ENCODE results near the gene ELAC2.
"Not testable (repeated sequence)": the region's sequence is repeated elsewhere in the genome, so short reads cannot be mapped to it uniquely, and the experiment has no call there.

The ELAC2 gene

DNA sequence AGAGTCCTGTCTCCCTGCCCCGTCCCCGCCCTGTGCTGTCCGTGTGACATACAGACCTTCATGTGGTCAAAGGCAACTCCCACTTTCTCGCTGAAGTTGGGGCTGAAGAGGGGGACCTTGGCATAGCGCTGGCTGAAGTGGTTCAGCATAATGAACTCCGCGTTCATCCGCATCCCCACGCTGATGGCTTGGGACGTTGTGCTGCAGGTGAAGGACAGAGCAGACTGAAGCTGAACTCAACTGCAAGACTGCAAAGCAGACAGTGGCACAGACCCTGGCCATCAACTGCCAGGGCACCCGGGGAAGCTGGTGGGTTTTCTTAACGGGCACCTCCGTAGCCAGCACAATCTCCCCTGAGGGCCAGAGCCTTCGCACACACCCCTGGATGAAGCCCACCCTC, 24.2 kb downstream of the ELAC2 start:
- no peaks in the 10 kb centered on the region for H3K4me1 Mint-ChIP-seq
- peak overlapping the region; percentile 37 for H3K27ac Mint-ChIP-seq
- H3K9me3 Mint-ChIP-seq: no peaks in the 10 kb centered on the region
- CTCF ChIA-PET: no interaction called here
- no peaks in the 10 kb centered on the region for H3K27me3 Mint-ChIP-seq
- no peak overlapping the region for H3K4me3 Mint-ChIP-seq
- no peak for DNase-seq
- H3K36me3 Mint-ChIP-seq: peaks cover 64% of the 10 kb centered on the region

DNA sequence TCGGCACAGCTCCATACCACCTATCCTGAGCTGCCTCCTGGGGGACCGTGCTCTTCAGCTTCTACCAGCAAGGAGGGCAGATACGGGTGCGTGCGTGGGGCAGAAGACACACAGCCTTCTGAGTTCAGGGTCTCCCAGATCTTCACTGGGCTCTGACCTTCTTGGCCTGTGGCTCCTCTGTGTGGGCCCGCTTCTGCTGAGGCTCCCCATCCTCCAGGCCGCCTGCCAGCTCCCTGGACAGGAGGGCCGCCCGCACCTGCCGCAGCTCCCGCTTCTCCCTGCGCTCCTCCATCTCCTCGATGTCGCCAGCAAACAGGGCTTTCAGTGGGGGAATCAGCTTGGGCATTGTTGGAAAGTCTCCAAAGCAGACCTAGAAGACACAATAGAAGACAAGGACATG, 25.2 kb downstream of the ELAC2 start:
- CTCF ChIA-PET: interaction anchor here (0.8 kb wide), 1 partner anchor 38 kb away, joined by 3 read pairs; no protein-coding TSS in a partner anchor
- H3K27me3 Mint-ChIP-seq: no peaks in the 10 kb centered on the region
- no peaks in the 10 kb centered on the region for H3K4me1 Mint-ChIP-seq
- H3K4me3 Mint-ChIP-seq: no peak overlapping the region
- H3K27ac Mint-ChIP-seq: no peak overlapping the region
- DNase-seq: no peak
- H3K36me3 Mint-ChIP-seq: peaks cover 58% of the 10 kb centered on the region
- H3K9me3 Mint-ChIP-seq: no peaks in the 10 kb centered on the region

DNA sequence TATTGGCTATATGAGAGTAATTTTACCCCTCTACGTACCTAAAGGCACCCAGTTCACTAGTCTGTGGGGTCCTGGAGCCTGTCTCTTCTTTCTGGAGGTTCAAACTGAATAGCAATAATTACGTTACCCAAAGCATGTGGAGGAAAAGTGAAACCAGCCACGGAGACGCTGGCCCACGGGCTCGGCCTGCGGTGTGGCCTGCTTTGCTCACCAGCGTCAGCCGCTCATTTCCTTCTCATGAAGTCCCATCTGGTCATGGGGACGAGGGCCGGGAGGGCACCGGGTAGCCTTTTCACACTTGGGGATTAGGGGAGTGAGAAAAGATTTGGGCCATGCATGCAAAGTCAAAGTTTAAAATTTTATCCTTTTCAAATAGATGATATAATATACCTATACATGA, 26.9 kb downstream of the ELAC2 start:
- H3K4me3 Mint-ChIP-seq: no peak overlapping the region
- DNase-seq: no peak
- CTCF ChIA-PET: no interaction called here
- no peaks in the 10 kb centered on the region for H3K4me1 Mint-ChIP-seq
- H3K9me3 Mint-ChIP-seq: no peaks in the 10 kb centered on the region
- peaks cover 3% of the 10 kb centered on the region for H3K27me3 Mint-ChIP-seq
- H3K27ac Mint-ChIP-seq: no peak overlapping the region
- peaks cover 49% of the 10 kb centered on the region for H3K36me3 Mint-ChIP-seq

DNA sequence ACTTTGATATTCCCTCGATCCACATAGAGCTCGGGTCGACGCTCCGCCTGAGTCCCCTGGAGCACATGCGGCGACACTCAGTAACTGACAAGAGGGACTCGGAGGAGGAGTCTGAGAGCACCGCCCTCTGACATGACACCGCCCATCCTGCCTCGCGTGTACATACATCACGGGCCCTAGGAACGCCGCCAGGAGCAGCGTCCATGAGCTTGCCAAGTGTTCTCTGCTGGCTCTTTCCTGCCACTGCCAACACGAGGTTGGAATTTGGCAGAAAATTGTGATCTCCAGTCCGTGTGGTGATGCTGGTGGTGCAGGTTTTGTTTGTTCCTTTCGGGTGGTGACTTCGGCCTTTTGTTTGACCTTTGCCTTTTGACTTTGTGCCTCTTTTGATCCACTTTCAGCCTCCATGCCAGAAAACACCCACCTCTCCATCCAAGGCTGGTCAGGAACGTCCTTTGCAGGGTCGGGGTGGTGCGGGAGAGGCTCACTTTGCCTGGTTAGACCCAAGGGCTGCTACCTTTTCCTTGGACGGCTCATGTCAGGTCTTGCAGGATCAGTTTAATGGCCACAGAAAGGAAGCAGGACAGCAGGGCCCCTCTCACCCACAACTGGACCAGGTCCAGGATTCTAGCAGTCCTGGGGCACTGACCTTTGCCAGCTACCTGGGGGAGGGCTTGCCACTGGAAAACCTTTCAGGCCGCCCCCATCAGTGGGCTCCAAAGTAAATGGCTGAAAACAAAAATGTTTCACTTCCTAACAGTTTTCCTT, 27.6 kb downstream of the ELAC2 start:
- Mint-ChIP-seq H3K27me3 (peaks cover 3% of the 10 kb centered on the region), H3K4me3 (no peak overlapping the region), H3K36me3 (peaks cover 42% of the 10 kb centered on the region), H3K9me3 (no peaks in the 10 kb centered on the region), H3K27ac (peak overlapping the region; percentile 65), H3K4me1 (no peaks in the 10 kb centered on the region)
- DNase-seq: no peak
- CTCF ChIA-PET: no interaction called here

DNA sequence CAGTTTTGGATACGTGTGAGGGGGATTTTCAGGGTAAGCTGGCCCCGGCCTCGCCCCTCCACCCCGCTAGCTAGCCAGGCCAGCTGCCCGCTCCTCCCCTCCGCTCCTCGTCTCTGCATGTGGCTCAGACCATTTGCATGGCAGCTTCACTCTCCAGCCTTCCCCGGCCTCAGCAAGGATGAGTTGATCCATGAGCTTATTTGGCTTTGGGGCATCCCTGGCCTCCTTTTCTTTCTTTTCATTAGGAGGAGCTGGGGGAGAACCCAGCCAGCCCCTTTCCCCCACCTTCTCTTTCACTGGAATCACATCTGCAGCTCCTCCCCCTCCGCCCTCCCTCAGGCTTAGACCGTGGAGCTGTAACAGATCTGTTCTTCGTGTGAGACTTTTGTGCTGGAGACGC, 30.7 kb downstream of the ELAC2 start:
- CTCF ChIA-PET: interaction anchor here (1.3 kb wide), 1 partner anchor 15 kb away, joined by 4 read pairs; no protein-coding TSS in a partner anchor
- Mint-ChIP-seq H3K27ac (no peak overlapping the region), H3K4me1 (no peaks in the 10 kb centered on the region), H3K36me3 (peaks cover 22% of the 10 kb centered on the region), H3K4me3 (no peak overlapping the region), H3K9me3 (no peaks in the 10 kb centered on the region), H3K27me3 (peaks cover 3% of the 10 kb centered on the region)
- no peak for DNase-seq

DNA sequence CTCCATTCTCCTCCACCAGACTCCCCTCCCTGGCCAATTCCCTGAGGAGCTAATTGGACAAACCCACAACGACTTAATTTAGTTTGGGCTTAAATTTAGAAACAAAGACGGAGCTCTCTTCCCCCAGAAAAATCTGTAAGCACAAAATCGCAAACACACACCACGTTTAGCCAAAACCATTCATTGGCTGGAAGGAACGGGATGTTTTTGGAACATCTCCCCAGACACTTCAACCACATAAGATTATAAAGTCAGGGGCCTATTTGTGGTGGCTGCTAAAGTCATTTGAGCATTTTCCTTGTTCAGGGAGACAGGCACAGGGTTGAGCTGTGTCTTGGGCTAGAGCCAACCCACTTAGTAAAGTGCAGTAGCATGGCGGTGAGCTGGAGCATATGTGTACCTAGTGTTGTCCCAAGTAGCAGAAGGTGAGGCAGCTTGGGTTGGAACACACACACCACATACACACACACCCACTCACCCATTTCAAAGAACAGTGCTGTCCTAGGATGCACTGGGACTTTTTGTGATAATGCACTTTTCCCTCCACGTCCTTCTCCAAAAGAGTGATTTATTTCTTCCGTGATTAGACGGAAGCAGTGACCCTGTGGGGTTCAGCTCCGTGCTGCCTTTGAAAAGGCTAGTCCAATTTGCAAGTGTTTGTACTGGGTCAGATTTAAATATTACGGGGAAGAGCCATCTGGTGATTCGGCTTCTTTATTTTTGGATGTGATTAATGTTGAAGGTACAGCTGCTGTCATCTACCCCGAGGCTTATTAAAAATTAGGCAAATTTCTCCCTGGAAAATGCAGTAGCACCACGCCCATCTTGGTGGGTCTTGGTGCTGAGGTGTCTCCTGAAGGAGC, 32.2 kb downstream of the ELAC2 start:
- Mint-ChIP-seq H3K27ac (no peak overlapping the region), H3K9me3 (no peaks in the 10 kb centered on the region)
- CTCF ChIA-PET: interaction anchor here (1.0 kb wide), 1 partner anchor 17 kb away, joined by 5 read pairs; no protein-coding TSS in a partner anchor

DNA sequence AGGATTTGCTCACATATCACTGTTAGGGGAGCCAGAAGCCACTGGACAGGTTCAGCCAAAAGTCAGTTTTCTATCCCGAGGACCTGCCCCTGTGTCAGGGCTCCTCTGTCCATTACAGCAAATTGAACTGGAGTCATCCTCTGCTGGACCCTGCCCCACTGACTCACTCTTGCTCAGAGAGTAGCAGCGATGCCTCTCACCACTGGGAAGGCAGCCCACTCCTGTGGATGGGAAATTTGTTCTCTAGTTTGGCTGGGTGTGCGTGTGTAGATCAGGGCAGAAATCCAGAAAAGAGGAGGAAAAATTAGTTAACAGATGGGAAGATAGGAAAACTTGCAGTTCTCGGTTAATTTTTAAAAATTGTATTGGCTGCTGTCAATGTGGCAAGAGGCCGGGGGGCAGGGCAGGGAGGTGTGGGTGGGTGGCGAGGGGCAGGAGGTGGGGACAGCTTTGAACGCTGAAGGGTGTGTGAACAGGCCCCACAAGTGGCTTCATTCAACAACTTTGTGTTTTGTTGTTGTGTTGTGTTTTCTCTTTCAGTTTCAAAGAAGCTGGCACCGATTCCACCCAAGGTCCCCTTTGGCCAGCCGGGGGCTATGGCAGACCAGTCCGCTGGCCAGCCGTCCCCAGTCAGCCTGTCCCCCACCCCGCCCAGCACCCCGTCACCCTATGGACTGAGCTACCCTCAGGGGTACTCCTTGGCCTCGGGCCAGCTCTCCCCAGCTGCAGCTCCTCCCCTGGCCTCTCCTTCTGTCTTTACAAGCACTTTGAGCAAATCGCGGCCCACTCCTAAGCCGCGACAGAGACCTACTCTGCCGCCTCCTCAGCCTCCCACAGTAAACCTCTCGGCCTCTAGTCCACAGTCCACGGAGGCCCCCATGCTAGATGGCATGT, 33.6 kb downstream of the ELAC2 start:
- no peak overlapping the region for H3K27ac Mint-ChIP-seq

More for the DNA sequence above, 32.2 kb downstream of the ELAC2 start:
- H3K36me3 Mint-ChIP-seq: peaks cover 9% of the 10 kb centered on the region
- H3K27me3 Mint-ChIP-seq: peaks cover 3% of the 10 kb centered on the region
- no peak overlapping the region for H3K4me3 Mint-ChIP-seq
- no peak for DNase-seq
- no peaks in the 10 kb centered on the region for H3K4me1 Mint-ChIP-seq

DNA sequence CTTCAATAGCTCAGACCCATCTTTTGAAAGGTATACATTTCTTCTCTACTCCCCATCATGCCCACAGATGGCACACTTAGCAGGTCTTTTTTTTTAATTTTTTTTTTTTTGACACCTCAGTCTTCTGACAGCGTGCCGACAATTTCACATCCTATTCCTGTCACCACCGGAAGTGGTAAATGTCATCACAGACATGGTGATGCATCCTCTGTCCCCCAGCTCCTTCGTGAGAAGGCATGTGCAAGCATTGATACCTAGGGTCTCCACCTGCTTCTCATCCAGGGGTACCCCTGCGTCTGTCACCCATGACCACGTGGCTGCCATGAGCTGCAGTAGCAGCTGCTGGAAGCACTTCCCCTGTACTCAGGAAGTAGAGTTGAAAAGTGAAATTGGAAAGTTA, 35.6 kb downstream of the ELAC2 start:
- Mint-ChIP-seq H3K27ac (no peak overlapping the region), H3K36me3 (no peaks in the 10 kb centered on the region), H3K4me1 (no peaks in the 10 kb centered on the region), H3K9me3 (no peaks in the 10 kb centered on the region), H3K4me3 (no peak overlapping the region), H3K27me3 (peaks cover 11% of the 10 kb centered on the region)
- CTCF ChIA-PET: interaction anchor here (1.2 kb wide), 1 partner anchor 49 kb away, joined by 3 read pairs; no protein-coding TSS in a partner anchor
- no peak for DNase-seq

More for the DNA sequence above, 33.6 kb downstream of the ELAC2 start:
- no peaks in the 10 kb centered on the region for H3K9me3 Mint-ChIP-seq
- H3K36me3 Mint-ChIP-seq: no peaks in the 10 kb centered on the region
- H3K27me3 Mint-ChIP-seq: peaks cover 6% of the 10 kb centered on the region
- no peak for DNase-seq
- no peaks in the 10 kb centered on the region for H3K4me1 Mint-ChIP-seq
- CTCF ChIA-PET: no interaction called here
- no peak overlapping the region for H3K4me3 Mint-ChIP-seq

DNA sequence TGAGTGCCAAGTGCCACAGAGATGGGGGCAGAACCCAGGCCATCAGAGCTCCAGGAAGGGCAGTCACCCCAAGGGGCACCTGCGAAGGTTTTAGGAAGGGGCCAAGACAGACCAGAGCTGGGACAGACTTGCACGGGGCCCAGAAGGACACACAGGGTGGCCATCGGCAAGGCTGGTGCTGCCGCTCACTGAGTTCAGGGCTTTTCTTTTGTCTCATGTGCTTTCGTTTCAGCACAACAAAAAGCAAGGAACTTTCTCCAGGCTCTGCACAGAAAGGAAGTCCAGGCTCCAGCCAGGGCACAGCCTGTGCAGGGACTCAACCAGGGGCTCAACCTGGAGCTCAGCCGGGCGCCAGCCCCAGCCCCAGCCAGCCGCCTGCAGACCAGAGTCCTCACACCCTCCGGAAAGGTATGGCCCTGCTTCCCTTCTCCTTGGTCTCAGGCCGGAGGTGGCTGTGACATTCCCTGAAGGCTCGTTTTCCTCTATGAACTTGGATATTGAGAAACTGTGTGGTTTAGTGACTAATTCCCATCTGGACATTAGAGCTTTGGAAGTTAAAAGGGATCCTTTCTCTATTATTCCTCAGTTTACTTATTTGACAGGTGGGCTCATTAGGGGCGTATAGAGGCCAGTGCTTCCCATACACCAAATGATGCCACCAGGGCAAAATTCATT, 37.9 kb downstream of the ELAC2 start:
- no peak for DNase-seq
- Mint-ChIP-seq H3K9me3 (no peaks in the 10 kb centered on the region), H3K27ac (no peak overlapping the region), H3K27me3 (peaks cover 14% of the 10 kb centered on the region), H3K4me1 (no peaks in the 10 kb centered on the region), H3K36me3 (no peaks in the 10 kb centered on the region), H3K4me3 (no peak overlapping the region)
- CTCF ChIA-PET: no interaction called here

DNA sequence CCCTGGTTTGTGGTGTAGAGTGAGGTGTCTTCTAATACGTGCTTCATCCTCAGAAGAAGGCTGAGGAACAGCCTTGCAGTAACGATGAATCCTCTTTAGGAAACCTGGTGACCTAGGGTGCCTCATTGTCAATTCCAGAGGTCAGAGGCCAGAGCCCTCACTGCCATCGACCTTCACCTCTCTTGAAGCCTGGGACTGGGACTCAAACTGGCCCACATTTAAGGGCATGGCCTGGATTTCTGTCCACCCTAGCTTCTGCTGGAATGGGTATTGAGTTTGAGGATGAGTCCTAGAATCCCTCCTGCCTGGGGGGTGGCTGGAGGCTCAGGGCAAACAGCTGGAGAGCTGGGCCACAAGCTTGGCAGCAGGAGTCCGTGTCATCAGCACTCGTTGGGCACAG, 38.6 kb downstream of the ELAC2 start:
- DNase-seq: no peak

DNA sequence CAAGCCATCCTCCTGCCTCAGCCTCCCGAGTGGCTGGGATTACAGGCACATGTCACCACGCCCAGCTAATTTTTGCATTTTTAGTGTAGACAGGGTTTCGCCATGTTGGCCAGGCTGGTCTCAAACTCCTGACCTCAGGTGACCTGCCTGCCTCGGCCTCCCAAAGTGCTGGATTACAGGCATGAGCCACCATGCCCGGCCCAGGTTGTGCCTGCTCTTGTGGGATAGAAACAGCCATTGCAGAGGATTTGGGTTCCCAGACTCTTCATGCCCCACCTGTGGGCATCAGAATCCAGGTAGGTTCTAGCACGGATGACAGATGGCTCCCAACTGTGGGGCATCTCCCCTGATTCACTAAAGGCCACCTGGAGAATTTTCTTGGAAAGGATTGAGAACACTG, 39.0 kb downstream of the ELAC2 start:
- DNase-seq, CTCF ChIA-PET, H3K27ac Mint-ChIP-seq, H3K4me3 Mint-ChIP-seq, H3K4me1 Mint-ChIP-seq, H3K9me3 Mint-ChIP-seq, H3K36me3 Mint-ChIP-seq: not testable (repeated sequence)
- peaks cover 25% of the 10 kb centered on the region for H3K27me3 Mint-ChIP-seq

More for the DNA sequence above, 38.6 kb downstream of the ELAC2 start:
- CTCF ChIA-PET: no interaction called here
- H3K4me3 Mint-ChIP-seq: no peak overlapping the region
- no peaks in the 10 kb centered on the region for H3K9me3 Mint-ChIP-seq
- peaks cover 20% of the 10 kb centered on the region for H3K27me3 Mint-ChIP-seq
- H3K36me3 Mint-ChIP-seq: no peaks in the 10 kb centered on the region
- no peak overlapping the region for H3K27ac Mint-ChIP-seq
- H3K4me1 Mint-ChIP-seq: no peaks in the 10 kb centered on the region

DNA sequence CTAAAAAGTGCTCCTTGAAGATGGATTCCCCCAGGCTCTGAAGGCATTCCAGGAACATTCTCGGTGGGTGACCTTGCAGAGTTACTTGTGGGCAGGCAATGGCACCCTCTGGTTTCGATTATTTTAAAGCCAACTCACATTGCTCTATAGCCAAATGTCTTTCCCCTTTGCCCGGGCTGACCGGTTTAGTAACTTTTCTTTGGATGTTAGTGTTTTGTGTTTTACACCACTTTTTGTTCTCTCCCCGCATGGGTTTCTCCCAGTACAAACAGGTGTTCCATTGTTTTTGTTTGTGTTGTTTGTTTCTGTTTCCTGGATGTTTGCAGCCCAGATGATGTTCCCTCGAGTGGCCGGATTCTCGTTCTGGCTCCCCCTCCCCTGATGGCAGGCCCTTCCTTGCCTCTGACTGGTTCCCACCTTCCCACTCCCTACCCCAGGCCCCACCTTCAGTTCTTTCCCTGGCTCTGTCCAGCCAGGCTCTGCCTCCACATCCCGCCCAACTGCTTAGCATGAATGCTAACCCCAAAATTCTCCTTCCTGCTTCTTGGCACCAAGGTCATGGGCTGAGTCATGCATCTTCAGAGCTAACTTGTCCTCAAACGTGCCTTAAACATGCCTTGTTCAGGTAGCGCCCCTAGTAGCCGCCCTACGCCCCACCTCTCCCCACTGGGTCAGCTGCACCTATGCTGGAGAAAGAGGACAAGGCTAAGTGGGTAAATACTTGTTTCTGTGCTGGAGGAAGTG, 40.6 kb downstream of the ELAC2 start:
- Mint-ChIP-seq H3K4me3 (no peak overlapping the region), H3K4me1 (no peaks in the 10 kb centered on the region), H3K9me3 (no peaks in the 10 kb centered on the region), H3K36me3 (no peaks in the 10 kb centered on the region), H3K27ac (no peak overlapping the region), H3K27me3 (peaks cover 33% of the 10 kb centered on the region)
- CTCF ChIA-PET: no interaction called here
- no peak for DNase-seq

DNA sequence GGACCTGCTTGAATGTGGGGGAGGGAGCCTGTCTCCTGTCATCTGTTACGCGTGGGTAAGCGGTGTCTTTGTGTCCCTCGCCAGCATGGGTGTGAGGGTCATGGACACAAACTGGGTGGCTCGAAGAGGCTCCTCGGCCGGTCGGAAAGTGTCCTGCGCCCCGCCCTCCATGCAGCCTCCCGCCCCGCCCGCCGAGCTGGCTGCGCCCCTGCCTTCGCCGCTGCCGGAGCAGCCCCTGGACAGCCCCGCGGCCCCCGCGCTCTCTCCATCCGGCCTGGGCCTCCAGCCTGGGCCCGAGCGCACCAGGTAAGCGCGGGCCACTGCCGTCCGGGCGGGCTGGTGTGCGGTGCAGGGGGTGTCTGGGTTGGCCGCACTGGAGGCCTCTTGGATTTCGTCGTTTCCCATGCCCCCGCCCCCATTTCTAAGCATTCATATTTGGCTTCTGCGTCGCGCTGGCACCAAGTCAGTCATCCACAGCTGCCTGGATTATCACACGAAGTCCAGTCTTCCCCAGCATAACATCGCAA, 43.8 kb downstream of the ELAC2 start:
- CTCF ChIA-PET: no interaction called here
- no peaks in the 10 kb centered on the region for H3K9me3 Mint-ChIP-seq
- H3K36me3 Mint-ChIP-seq: no peaks in the 10 kb centered on the region
- H3K27me3 Mint-ChIP-seq: peaks cover 32% of the 10 kb centered on the region
- H3K4me3 Mint-ChIP-seq: no peak overlapping the region
- DNase-seq: no peak
- no peak overlapping the region for H3K27ac Mint-ChIP-seq
- H3K4me1 Mint-ChIP-seq: no peaks in the 10 kb centered on the region
